Activated effector memory CD4-positive, alpha-beta T cell treated with Interleukin-2 at 50 U/mL for 16 hours (primary cell): Measurements from ENCODE around the gene FAM168B.
"Not testable (repeated sequence)": the region's sequence is repeated elsewhere in the genome, so short reads cannot be mapped to it uniquely, and the experiment has no call there.

Experiments used
- DNase-seq: peaks from one replicate; pipeline ENCODE4 v3.0.0-alpha.2; 2020

Gene FAM168B

DNA sequence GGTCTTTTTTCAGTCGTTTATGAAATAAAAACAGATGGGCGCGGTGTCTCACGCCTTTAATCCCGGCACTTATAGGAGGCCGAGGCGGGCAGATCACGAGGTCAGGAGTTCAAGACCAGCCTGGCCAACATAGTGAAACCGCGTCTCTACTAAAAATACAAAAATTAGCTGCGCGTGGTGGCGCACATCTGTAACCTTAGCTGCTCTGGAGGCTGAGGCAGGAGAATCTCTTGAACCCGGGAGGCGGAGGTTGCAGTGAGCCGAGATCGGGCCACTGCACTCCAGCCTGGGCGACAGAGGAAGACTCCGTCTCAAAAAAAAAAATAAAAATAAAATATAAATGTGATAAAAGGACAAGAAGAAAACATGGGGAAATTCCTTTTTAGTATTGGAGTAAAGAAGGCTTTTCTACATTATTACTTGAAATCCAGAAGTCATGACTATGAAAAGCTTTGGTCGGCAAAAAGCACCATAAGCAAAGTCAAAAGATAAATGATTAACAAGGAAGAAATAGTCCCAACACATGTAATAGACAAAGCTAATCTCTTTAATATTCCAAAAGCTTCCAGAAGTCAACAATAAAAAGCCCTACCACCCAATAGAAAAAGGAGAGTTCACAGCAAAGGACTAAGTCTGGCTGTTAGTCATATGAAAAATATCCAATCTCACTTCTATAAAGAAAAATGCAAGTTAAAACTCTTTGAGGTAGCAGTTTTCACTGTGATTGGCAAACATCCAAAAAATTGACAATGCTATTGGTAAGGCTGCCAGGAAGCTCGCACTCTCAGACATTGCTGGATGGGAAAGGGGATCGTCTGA is 1.4 kb upstream of the FAM168B start:
- DNase-seq: no peak

DNA sequence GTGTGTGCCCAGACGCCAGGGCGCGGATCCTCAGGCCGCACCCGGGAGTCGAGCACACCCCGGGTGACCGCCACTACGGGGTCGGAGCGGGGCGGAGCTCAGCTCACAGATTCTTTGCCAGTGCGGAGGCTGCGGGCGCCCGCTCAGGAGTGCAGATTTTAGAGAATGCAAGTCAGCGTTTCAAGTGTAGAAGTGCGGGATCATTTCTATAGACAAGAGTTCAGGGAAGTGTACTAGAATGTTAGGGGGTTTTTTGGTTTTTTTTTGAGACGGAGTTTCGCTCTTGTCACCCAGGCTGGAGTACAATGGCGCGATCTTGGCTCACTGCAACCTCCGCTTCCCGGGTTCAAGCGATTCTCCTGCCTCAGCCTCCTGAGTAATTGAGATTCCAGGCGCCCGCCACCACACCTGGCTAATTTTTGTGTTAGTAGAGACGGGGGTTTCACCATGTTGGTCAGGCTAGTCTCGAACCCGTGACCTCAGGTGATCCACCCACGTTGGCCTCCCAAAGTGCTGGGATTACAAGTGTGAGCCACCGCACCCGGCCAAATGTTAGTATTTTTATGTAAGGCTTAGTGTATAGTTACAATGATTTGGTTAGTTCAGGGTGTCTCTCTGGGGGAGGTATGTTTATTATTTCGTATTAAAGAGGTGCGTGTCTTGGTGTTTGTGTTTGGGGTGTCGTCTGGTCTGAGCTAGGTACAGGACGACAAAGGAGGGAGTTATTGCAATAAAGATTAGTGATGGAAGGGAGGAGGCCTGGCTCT is 619 bp upstream of the FAM168B start:
- DNase-seq: no peak

DNA sequence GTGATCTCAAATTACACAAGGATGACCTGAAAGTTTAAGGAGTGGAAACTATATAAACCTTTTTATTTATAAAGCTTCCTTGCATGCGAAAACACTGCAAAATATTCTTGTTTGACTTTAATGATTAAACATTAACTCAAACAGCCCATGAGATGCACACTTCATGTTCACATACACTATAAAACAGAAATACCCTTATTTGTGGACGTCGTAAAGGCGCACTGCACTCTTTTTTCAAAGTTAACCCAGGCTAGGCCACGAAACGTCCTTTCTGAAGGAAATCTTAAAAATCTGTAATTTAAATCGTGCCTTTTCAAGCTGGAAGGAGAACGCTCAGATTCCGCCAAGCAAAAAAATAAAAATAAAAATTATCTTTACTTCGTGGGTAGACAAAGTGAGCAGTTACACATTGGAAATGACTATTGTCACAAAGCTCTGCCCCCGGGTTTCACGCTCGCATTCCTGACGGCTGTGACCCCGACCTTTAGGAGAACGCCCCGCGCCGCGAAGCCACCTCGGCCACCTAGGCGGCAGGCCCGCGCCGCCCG is 728 bp downstream of the FAM168B start:
- no peak for DNase-seq

DNA sequence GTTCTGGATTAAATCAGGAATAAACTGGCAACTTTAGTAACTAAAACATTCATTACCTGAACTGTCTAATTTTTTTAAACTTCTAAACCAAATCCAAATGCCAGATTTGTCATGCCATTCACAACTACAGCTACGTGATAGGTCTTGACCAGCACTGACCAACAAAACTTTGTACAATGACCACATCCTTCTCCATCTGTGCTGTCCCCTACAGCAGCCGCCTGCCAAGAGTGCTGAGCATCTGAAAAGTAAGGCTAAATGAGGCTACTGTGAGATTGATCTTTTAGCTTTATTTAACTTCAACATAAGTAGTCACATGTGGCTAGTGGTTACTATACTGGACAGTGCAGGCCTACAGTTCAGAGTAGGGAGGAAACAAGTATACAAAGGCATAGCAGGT is 7.6 kb downstream of the FAM168B start:
- DNase-seq: no peak

DNA sequence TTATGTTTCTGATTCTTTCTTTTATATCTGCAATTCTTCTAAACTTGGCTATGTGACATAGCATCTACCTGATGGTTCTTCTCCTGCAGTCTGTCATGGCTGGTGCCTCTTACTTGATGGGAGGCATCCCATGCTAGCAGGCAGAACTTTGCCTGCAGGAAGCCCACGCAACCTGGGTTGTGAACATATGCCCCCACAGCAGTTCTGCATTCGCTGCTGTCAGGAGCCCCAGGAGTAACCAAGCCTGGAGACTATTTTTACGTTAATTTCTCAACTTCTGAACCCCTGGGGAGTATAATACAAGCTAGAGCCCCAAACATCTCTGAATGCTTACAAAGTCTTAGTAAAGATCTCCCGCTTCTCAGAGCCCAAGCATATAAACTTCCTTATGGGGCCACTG is 12.1 kb downstream of the FAM168B start:
- no peak for DNase-seq

DNA sequence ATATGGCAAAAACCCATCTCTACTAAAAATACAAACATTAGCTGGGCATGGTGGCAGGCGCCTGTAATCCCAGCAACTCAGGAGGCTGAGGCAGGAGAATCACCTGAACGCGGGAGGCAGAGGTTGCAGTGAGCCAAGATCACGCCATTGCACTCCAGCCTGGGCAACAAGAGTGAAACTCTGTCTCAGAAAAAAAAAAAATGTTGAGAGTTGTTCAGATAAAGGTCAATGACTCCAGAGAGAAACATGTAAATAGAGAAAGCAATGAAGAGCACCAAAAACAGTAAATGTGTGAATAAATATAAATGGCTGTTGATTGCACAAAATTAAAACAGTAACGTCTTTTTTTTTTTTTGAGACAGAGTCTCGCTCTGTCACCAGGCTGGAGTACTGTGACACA is 13.3 kb downstream of the FAM168B start:
- DNase-seq: not testable (repeated sequence)

DNA sequence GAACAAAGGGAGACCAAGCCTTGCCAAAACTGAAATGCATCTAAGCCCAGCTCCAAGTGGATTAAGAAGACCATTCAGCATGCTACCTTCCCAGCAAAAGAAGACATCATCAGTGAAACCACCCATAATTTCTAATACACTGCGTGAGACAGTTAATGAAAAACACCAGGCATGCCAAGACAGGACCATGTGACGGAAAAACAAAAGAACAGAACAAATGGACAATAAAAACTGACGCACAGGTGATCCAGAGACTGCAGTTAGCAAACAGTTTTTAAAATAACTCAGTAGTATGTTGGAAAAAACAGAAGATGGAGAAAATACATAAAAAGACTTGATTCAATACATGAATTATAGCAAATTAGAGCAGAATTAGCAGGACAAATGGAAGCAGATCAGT is 15.3 kb downstream of the FAM168B start:
- no peak for DNase-seq

DNA sequence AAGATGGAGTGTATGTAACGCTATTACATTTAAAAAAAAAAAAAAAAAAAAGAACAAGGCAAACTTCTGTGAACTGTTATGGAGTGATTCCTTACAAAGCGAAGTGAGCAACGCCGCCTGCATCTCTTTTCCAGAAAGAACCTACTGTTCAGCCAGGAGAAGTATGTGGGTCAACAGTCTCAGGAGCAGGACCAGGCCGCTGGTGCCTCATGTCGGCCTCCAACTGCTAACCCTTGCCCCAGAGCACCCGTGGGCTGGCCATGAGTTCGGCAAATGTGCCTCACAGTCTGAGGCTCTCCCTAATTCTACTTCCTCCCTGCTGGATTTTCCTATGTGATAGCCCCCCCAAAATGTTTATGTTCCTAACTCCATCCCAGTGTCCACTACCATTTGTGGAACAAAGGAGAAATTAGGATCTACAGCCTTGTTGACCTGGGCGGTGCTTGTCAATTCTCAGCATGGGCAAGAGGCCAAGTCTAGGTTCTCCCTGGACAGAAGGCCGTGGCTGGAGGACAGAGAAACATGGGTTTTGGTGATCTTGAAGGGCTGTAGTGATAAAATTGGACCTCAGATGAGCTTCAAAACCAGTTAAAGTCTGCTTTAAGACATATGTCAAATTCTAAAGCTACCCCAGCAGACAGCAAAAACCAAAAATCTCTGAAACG is 15.9 kb downstream of the FAM168B start:
- no peak for DNase-seq

DNA sequence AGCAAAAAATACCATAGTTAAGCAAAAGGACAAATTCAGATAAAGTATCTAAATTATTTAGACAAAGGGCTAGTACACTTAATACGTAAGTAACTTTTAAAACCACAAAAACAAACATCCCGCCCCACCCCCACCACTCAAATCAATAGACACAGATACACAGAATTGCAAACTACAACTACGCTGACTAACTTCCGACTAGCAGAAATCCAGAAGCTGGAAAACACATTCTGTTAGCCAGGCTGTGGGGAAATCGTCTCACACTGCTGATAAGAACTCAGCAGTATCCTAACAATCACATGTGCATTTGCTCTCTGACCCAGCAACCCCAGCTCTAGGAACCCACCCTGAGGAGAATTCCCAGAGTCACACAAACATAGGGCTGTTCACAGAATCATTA is 16.6 kb downstream of the FAM168B start:
- no peak for DNase-seq

DNA sequence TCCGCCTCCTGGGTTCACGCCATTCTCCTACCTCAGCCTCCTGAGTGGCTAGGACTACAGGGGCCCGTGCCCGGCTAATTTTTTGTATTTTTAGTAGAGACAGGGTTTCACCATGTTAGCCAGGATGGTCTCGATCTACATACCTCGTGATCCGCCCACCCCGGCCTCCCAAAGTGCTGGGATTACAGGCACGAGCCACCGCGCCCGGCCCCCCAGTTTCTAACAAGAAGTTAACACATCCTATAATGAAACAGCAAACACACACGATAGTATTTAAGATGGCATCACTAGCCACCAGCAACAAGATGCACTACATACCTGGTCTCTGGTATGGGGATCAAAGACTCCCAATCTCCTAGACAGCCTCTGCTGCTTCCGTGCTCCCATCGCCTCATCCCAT is 17.7 kb downstream of the FAM168B start:
- DNase-seq: not testable (repeated sequence)

DNA sequence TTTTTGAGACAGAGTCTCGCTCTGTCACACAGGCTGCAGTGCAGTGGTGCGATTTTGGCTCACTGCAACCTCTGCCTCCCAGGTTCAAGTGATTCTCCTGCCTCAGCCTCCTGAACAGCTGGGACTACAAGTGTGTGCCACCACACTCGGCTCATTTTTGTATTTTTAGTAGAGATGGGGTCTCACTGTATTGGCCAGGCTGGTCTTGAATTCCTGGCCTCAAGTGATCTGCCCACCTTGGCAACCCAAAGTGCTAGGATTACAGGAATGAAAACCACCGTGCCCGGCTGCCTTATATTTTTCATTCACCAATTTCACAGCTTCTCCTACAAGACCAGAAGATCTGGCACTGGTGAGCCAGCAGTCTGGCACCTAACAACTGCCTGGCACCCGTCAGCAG is 25.1 kb downstream of the FAM168B start:
- DNase-seq: not testable (repeated sequence)

DNA sequence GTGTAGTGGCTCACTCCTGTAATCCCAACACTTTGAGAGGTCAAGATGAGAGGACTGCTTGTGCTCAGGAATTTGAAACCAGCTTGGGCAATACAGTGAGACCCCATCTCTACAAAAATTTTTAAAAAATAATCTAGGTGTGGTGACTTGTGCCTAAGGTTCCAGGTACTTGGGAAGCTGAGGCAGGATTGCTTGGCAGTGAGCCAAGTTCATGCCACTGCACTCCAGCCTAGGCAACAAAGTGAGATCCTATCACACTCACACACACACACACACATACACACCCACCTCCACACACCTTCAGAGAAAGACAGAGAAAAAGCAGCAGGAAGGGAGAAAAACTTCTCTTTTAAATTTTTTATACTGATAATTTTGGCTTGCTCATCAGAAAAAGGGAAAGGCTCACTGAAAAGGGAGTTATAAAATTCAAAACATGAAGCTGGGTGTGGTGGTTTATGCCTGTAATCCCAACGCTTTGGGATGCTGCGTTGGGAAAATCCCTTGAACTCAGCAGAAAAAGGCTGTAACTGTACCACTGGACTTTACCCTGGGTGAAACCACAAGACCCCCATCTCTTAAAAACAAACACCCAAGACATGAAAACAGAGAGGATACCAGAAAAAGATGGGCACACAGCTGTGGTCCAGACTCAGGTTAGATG is 25.7 kb downstream of the FAM168B start:
- DNase-seq: no peak

DNA sequence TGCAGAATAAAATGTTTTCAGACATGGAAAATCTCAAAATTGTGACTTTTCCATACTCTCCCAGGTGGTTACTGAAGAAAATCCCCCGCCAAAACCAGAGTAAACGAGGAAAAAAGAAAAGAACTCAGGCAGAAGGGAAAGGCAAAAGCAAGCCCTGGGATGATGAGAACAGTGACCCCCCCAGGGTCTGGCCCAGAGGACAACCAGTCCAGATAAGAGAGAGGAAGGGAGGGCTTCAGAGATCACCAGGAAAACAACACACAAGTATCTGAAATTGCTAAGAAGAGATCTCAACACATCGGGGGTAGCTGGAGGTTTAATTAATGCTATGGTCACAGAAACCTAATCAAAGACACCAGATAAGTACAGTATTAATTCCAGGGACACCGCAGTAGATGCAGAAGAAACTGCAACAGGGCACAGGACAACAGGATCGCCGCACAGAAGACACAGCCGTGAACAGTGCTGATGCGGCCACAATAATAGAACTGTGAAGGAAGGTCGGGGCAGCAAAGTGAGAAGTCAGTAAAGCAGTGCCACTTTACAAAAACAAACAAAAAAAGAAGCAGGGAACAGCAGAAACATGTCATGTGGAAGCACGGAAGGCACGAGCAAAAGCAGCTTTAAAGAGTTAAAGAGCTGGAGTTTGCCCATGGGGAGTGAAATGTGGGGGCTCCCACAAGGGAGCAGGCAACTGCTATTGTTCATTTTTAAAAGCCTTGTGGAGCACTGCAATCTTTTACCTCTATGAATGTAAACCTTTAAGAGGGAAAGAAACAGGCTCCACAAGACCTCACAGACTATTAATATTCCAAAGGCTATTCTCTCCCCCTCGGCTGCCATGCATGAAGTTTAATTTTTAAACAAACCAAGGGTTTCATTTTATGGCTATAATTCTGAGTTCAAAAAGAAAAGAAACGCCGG is 28.4 kb downstream of the FAM168B start:
- DNase-seq: no peak

DNA sequence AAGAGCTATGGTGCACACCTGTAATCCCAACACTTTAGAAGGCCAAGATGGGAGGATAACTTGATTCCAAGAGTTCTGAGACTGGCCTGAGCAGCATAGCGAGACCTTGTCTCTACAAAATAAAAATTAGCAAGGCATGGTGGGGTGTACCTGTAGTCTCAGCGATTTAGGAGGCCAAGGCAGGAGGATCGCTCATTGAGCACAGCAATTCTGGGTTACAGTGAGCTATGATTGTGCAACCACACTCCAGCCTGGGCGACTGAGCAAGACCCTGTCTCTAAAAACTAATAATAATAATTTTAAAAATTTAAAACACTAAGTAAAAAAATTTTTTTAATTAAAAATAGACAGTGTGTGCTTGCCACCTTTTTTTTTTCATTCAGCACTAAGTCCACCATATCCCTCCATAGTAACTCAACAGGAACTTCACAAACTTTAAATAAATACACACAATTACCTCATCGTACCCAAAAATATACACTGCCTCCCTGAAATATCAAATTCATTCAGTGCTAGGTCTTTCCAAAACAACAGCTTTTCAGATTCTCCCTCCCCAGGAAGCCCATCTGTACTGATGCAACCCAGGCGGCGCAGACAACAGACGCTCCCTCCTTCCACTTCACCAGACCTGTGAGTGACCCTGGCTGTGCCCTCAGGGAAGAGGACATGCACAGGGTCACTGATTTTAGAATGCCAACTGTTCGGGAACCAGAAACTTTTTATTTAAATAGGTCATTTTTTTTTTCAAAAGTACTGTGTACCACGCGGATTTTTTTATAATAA is 29.6 kb downstream of the FAM168B start:
- DNase-seq: no peak

DNA sequence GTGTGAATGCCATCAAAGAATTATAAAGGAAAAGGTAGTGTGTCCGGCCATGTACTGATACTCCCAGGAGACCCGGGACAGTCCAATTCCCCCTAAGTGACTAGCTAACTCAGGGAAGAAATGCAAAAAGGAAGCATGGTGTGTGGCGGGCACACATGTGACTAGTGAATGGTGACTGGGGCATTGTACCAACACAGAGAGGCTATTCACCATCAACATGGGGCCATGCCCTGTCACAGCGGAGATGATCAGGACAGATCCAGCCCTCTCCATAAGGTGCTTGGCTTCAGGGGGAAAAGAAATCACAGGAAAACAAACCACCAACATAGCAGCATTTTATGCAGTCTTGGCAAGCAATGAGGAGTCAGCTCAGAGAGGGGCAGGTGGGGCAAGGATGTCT is 34.3 kb downstream of the FAM168B start:
- DNase-seq: no peak

DNA sequence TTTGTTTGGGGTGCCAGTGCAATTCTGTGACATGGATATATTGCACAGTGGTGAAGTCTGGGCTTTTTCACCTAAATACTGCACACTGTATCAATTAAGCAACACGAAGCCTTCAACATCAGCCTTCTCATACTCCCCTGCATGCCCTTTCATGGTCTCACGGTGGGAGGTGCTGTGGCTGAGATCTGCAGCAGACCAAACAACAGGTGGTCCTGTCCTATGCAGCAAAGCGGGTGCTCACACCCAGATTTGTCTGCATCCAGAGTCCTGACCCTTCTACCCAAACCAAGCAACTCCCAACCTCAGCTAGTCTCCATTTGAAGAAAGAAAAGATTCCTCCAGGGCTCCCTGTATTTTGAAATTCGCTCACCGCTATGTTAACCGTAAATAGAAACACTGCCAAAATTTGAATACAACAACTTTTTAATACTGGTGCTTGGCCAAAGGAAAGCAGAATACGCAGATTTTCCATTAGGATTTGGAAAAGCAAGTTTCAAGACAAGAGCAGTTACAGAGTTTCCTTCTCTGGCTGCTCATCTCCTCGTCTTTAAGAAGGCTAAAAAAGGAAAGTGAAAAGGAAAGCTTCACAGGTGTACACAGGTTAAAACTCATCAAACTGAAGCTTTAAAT is 34.9 kb downstream of the FAM168B start:
- no peak for DNase-seq

DNA sequence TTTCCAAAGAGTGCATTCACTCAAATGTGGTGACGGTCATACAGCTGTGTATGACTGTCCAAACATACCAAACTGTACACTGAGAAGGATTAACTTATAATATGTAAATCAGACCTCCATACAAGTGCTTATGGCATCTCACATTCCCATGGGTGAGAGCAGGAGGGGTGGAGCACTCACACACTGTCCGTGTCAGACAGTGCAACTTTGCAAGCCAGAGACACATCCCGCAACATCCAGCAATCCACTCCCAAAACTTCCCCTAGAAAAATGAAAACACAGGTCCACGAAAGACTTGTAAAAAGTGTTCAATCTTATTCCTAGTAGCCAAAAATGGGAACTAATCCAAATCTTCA is 36.4 kb downstream of the FAM168B start:
- DNase-seq: no peak

DNA sequence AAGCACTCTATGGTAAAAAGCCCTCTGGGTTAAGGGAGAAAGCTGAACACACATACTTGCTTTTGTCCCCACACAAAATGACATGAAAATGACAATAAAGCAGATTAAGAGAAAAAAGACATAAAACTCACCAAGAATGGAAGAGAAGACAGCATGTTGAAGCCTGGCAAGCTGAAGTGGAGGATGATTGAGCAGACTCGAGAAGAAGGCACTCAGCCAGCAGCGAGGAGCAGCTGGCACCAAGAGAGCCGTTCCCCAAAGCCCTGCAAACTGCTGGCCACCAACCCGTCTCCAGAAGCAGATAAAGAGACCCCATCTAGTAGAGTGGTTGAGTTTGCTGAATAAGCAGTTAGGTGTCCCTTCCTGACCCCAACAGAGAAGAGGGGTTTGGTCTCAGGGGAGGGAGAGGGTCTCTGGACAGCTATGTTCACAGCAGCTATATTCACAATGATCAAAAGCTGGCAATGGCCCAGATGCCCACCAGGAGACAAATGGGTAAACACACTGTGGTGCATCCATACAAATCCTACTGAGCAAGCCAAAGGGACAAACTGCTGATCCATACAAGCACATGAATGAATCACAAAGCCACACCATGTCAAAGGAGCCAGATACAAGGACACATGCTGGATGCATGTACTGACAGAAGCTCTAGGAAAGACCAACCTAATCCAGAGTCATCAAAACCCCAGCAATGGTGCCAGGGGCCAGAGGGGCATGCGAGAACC is 36.9 kb downstream of the FAM168B start:
- no peak for DNase-seq

DNA sequence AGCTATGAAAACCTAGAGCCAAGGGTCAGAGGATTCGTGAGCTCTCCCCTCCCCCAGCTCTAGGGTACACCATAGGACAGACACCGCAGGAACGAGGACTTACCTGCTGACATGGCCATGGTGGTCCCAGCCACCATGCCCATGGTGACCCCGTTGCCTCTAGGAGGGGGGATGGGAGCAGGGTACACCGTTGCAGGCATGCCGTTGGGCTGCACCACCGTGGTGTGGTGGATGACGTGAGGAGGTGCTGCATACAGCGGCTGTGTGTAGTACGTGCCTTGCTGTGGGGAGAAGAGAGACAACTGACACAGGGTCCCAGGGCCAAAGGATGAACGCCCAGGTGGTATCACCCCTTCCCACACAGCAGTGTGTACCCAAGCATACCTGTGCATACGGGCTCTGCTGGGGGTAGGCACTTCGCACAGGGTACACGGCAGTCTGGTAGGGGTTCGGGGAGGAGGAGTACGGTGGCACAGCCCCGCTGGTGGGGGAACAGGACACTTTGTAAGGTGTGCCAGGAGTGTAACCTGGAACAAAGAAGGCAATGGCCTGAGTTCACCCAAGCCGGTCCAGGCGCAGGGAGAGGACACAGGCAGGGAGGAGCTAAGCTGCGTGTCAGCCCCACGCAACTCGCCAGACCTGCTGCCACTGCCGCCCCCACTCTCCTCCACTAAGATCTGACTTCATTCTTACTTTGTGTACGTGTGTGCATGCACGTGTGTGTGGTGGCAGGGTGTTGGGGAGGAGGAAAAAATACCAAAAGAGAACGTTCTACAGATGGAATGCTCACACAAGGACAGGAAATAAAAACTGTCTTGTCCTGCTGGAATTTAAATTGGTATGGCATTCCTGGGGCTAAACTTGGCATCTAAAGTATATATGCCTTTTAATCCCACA is 37.8 kb downstream of the FAM168B start:
- no peak for DNase-seq
